Measurements from ENCODE around the gene TLN1. TPM values are rescaled to one million over a fixed set of nuclear protein-coding genes. Genes with fewer than 3 reads are reported as not detected.

The TLN1 gene
- total RNA-seq, 1 donor from 2014 or later = 79.0 TPM

DNA sequence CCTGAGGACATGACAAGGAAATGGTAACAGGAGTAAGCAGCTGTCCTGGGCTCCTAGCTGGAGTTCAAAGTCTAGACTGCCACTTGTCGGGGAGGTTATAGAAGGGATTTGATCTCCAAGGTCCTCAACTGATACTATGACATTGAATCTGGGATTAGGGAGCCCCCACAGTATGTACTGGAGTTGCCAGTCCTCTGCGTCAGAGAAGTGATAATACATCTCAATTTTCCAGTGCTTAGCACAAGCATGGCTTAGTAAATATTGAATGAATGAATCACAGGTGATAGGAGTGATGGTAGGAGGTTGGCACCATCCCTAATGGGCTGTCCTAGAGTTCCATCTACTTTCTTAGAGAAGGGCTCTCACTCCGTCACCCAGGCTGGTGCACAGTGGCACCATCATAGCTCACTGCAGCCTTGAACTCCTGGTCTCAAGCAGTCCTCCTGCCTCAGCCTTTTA lies 36.0 kb downstream of the TLN1 start:
- Histone ChIP-seq H3K36me3 (ENCODE audit: control insufficient read depth, insufficient read depth, low read length) (peaks cover 28% of the 10 kb centered on the region), H3K27me3 (ENCODE audit: control insufficient read depth, insufficient read depth, low read length) (no peaks in the 10 kb centered on the region), H3K4me3 (ENCODE audit: low read depth, low read length) (no peak overlapping the region)
- TF ChIP-seq, protein P1, sequence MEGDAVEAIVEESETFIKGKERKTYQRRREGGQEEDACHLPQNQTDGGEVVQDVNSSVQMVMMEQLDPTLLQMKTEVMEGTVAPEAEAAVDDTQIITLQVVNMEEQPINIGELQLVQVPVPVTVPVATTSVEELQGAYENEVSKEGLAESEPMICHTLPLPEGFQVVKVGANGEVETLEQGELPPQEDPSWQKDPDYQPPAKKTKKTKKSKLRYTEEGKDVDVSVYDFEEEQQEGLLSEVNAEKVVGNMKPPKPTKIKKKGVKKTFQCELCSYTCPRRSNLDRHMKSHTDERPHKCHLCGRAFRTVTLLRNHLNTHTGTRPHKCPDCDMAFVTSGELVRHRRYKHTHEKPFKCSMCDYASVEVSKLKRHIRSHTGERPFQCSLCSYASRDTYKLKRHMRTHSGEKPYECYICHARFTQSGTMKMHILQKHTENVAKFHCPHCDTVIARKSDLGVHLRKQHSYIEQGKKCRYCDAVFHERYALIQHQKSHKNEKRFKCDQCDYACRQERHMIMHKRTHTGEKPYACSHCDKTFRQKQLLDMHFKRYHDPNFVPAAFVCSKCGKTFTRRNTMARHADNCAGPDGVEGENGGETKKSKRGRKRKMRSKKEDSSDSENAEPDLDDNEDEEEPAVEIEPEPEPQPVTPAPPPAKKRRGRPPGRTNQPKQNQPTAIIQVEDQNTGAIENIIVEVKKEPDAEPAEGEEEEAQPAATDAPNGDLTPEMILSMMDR (IDR thresholded peaks at IDR 0.05; ENCODE audit: insufficient read depth, low read length, severe bottlenecking) = no peak
- no peak for FAIRE-seq
- peak; percentile 69 for DNase-seq (ENCODE audit: low read depth)

DNA sequence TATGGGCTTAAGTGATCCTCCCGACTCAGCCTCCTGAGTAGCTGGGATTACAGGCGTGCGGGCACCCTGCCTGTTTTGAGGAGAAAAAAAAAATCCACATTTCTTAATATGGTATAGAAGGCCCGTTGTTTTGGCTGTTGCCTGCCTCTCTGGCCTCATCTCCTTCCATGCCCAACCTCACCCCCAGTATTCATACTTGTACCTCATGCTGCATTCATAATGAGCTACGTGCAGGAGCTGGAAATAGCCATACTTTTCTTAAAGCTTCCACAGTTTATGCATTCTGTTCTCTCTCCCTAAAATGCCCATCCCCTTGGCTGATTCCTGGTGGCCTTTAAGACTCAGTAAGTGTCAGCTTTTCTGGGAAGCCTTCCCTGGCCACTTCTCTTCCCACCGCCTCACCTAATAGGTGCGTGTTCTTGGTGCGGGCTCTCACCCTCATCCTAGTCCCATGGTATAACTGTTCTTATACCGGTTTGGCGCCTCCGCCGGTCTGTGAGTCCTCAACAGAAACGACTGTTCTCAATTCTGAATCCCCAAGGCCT lies 40.2 kb downstream of the TLN1 start:
- H3K27me3 ChIP-seq (ENCODE audit: control insufficient read depth, insufficient read depth, low read length) = no peaks in the 10 kb centered on the region
- TF ChIP-seq, protein P1 (IDR thresholded peaks at IDR 0.05; ENCODE audit: insufficient read depth, low read length, severe bottlenecking) = no peak
- no peak overlapping the region for H3K4me3 ChIP-seq (ENCODE audit: low read depth, low read length)
- no peak for DNase-seq (ENCODE audit: low read depth)
- no peak for FAIRE-seq
- H3K36me3 ChIP-seq (ENCODE audit: control insufficient read depth, insufficient read depth, low read length) = peaks cover 5% of the 10 kb centered on the region

DNA sequence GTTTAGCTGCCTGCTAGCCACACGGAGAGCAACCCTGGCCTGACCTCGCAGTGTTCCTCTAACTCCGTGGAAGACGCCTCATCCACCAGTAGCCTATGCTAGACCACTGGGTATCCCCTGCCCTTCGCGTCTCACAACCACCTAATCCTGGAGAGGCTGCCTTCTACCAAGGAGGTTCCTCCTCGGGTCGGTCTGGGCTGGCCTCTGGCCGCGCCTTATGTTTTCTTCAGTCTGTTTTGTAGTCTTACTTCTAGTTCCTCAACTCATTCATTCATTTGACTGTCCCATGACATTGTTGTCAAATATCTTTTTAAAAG lies 40.7 kb downstream of the TLN1 start:
- peaks cover 8% of the 10 kb centered on the region for H3K36me3 ChIP-seq (ENCODE audit: control insufficient read depth, insufficient read depth, low read length)
- H3K27me3 ChIP-seq (ENCODE audit: control insufficient read depth, insufficient read depth, low read length) = no peaks in the 10 kb centered on the region
- H3K4me3 ChIP-seq (ENCODE audit: low read depth, low read length) = peak overlapping the region; percentile 65
- DNase-seq (ENCODE audit: low read depth) = no peak
- FAIRE-seq = no peak
- TF ChIP-seq, protein P1 (IDR thresholded peaks at IDR 0.05; ENCODE audit: insufficient read depth, low read length, severe bottlenecking) = no peak

DNA sequence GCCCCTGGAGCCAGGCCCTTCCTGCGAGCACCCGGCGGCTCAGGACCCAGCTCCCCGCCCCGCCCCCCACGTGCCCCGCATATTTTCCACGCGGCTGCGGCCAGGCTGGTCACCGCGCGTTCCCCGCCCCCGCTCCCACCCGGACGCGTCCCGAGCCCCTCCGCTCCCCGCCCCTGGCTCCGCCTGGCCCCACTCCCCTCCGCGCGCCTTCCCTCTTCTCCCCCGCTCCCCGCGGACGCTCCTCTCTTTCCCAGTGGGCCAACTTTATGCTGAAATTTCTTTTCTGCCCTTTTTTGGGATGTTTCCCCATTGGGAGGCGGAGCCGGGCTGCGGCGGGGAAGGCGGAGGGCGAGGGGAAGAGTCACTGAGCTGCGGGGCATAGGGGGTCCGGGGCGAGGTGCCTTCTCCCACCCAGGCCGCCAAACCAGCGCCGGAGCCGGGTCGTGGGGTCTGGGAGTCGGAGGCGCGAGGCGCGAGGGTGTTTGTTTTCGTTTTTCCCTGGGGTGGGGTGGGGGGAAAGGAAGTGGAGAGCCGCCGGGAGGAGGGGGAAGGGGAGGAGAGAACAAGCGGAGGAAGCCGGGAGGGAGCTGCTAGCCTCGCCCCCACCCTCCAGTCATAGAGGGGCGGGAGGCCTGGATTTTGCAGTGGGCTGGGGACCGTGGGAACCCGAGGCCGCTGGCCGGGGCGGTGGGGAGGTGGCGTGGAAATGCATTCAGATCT lies 41.2 kb downstream of the TLN1 start:
- H3K4me3 ChIP-seq (ENCODE audit: low read depth, low read length) = peak overlapping the region; percentile 65
- TF ChIP-seq, protein P1 (IDR thresholded peaks at IDR 0.05; ENCODE audit: insufficient read depth, low read length, severe bottlenecking) = no peak
- H3K36me3 ChIP-seq (ENCODE audit: control insufficient read depth, insufficient read depth, low read length) = peaks cover 8% of the 10 kb centered on the region
- no peaks in the 10 kb centered on the region for H3K27me3 ChIP-seq (ENCODE audit: control insufficient read depth, insufficient read depth, low read length)
- DNase-seq (ENCODE audit: low read depth) (no peak), FAIRE-seq (no peak)

DNA sequence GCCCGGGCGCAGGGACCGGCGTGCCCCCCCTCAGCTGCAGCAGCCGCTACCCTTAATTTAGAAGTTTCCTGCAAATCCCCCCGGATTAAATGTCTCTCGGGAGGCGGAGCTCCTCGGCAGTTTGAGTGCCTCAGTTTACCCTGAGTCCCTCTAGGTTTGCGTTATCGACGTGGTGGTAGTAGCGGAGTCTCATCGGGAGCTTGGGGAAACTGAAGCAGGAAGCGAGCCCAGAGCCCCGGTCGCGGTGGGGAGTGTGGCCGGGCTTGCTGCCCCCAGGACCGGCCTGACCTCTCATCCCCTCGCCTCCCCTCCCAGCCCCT lies 41.7 kb downstream of the TLN1 start:
- DNase-seq (ENCODE audit: low read depth) = no peak
- TF ChIP-seq, protein P1 (IDR thresholded peaks at IDR 0.05; ENCODE audit: insufficient read depth, low read length, severe bottlenecking) = no peak
- H3K36me3 ChIP-seq (ENCODE audit: control insufficient read depth, insufficient read depth, low read length) = peaks cover 10% of the 10 kb centered on the region
- peak overlapping the region; percentile 65 for H3K4me3 ChIP-seq (ENCODE audit: low read depth, low read length)
- no peak for FAIRE-seq
- no peaks in the 10 kb centered on the region for H3K27me3 ChIP-seq (ENCODE audit: control insufficient read depth, insufficient read depth, low read length)
